Fibroblast of peridontal ligament (primary cell): ENCODE results near the gene SYNGR2.
A peak's percentile ranks its signal among the peaks of the same experiment; 100 is the strongest.
"Not testable (repeated sequence)": the region's sequence is repeated elsewhere in the genome, so short reads cannot be mapped to it uniquely, and the experiment has no call there.

Experiments
- DNase-seq: peaks from one replicate; pipeline ENCODE4 v3.0.0-alpha.2; 2010; ENCODE audit errors: extremely low read depth

SYNGR2 gene

DNA sequence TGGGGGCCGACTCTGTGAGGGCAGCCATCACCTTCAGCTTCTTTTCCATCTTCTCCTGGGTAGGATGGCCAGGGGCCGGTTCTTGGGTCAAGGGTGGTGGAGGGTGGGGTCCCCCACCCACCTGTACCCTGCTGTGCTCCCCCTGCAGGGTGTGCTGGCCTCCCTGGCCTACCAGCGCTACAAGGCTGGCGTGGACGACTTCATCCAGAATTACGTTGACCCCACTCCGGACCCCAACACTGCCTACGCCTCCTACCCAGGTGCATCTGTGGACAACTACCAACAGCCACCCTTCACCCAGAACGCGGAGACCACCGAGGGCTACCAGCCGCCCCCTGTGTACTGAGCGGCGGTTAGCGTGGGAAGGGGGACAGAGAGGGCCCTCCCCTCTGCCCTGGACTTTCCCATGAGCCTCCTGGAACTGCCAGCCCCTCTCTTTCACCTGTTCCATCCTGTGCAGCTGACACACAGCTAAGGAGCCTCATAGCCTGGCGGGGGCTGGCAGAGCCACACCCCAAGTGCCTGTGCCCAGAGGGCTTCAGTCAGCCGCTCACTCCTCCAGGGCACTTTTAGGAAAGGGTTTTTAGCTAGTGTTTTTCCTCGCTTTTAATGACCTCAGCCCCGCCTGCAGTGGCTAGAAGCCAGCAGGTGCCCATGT is 3.3 kb downstream of the SYNGR2 start:
- DNase-seq, result not testable (repeated sequence)

GRCh38 chr17:78172249-78173051 is 4.1 kb downstream of the SYNGR2 start:
- DNase-seq, result no peak

DNA sequence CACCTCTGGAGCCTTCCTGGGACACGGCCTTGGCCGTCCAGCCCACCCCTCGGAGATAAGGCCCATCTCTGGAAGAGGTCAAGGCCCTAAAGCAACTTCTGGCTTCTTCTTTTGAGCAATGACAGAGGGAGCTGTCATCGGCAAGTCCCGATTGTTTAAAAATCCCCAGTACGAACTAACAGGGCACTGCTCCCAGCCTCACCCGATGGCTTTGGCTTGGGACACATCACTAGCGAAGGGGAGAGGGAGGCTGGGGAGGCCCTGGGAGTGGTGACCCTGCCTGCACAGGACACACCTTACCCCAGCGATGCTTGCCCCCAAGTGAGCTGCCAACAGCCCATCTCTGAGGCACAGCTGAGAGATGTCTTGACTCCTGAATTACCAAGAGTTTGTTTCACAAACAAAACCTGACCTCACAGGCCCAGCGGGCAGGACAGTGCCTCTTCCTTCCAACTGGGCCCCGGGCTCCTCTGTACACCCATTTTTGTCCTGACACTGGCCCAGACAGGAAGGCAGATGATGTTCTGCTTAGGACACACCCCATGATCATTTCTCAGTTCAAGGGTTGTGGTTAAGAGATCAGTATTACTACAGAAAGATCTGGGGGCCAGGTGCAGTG is 4.8 kb downstream of the SYNGR2 start:
- DNase-seq, result no peak

GRCh38 chr17:78174346-78174869 is 6.0 kb downstream of the SYNGR2 start:
- DNase-seq, result no peak

- DNase-seq, result no peak
Measured at GRCh38 chr17:78174870-78175642, 6.7 kb downstream of the SYNGR2 start.

GRCh38 chr17:78175643-78175981 is 7.2 kb downstream of the SYNGR2 start:
- no peak for DNase-seq

GRCh38 chr17:78176548-78177025 is 8.2 kb downstream of the SYNGR2 start:
- DNase-seq, result no peak

GRCh38 chr17:78179372-78179771 is 11.0 kb downstream of the SYNGR2 start:
- DNase-seq, result peak; percentile 35

- DNase-seq, result peak; percentile 26
Measured at GRCh38 chr17:78180083-78180482, 11.7 kb downstream of the SYNGR2 start.

DNA sequence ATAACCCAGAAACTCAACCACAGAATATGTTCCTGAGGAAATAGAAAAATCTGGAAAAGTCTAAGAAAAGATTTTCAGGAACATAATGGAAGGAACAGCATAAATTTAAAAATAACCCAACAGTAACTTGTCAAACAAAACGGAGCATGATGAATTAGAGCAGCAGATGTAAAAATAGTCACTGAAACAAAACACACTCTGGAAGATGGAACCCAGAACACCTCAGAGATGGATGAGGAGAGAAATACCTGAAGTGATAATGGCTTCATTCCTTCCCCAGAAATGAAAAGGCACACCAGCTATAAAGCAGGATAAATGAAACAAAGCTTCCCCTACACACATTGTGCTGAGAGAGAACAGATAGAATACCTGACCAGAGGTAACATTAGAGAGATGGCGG is 12.1 kb downstream of the SYNGR2 start:
- no peak for DNase-seq

DNA sequence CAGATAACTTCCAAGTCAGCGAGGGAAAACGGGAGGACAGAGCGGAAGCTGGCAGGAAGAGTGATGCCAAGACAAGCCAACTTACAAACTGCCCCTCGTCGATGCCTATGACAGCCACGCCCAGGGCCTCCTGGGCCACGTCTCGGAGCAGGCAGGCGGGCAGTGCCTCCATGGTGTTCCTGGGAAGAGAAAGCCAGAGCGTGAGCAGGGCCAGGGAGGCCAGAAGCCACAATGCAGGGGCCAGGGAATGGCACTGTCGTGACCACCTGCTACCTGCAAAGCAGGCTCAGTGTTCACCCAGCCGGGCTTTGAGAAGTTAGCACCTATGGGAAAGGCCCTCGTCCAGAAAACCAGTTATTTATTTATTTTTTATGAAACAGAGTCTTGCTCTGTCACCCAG is 14.1 kb downstream of the SYNGR2 start:
- DNase-seq, result no peak

DNA sequence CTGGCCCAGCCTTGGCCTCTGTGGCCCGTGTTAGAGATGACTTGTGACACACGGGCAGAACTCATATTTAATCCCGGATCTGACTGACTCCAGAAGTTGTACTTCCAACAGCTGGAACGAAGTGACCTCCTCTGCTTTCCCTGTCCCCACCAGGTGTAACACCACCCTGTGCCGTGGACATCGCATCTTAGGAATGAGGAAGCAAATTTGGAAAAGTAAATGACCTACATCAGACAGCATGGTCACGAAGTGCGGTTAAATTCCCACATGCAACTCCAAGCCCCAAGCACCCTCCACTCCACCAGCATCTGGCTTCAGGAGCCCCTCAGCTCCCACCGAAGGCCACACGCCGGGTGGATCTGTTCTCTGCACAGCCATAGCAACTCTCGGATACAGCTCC is 15.5 kb downstream of the SYNGR2 start:
- DNase-seq, result no peak

DNA sequence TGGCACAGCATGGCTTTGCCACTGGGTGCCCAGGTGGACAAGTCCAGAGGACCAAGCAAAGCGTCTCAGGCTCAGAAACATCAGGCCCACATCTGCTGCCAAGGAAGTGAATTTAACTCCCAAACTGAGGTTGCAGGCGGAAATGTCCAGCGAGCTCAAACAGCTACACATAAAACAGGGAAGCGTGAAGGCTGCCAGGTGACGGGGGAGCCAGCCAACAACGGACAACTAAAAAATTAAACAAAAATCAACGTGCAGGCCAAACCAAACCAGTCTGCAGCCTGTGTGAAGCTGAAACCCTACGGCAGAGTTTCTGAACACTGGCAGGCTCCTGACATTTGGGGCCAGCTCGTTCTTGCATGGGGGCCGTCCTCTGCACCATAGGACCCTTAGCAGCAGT is 16.0 kb downstream of the SYNGR2 start:
- no peak for DNase-seq

- DNase-seq, result no peak
Measured at GRCh38 chr17:78184868-78185267, 16.5 kb downstream of the SYNGR2 start.

DNA sequence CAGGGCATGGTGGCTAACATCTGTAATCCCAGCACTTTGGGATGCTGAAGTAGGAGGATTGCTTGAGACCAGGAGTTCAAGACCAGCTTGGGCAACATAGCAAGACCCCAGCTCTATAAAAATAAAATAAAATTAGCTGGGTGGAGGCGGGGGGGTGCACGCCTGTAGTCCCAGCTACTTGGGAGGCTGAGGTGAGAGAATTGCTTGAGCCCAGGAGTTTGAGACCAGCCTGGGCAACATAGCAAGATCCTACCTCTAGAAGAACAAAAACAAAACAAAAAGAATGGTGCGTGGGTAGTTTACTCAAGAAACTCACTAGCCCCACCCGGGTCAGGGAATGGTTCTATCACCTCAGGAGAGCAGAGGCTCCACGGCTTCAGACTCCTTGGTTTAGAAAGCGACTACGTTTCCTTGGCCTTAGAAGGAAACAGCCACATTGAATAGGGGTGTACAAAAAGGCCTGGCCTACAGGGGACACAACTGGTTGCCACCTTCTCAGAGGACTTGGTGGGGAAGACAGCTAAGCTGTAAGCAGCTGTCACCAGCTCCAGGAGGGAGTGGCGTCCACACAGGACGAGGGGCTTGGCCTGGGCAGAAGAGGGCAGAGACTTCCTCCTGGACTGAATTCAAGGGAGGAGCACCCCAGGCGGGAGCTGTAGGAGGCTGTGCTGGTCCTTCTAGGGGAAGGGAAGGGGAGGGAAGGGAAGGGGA is 17.8 kb downstream of the SYNGR2 start:
- DNase-seq, result no peak

DNA sequence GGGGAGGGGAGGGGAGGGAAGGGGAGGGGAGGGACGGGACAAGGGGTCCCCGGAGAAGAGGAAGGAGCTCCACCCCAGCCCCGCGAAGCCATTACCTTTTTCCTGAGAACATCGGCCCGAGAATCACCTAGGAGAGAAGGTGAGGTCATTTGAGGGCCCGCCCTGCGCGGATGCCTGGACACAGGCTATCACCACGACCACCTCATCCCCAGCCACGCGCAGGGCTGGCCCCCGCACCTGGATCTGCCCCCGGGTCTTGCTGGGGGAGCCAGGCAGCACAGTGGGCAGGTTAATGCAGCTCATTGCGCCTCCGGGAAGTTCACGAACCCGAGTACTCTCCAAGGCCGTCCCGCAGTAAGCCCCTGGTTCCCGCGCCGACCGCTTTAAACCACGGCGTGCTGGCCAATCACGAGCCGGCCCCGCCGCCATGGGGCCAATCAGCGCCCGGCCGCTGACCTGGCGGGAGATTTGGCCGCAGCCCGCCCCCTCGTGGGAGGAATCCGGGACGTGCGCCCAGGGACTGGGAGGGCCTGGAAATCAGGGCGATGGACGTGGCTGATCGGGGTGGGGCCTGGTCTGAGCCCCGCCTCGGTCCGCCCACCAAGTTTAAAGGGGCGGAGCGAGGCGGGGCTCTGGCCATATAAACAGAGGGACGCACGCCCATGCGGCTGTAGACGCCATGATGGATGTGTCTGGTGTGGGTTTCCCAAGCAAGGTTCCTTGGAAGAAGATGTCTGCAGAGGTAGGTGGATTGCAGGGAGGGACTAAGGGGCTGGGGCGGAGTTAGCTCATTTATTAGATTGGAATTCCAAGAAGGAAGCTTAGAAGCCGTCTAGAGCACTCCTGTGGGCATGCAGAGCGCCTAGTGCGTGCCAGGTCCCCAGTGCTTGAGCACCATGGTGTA is 18.6 kb downstream of the SYNGR2 start, which contains the start of the genes AFMID and TK1:
Gene AFMID (plus strand): TSS at position 671 of the 904 bp plus-strand sequence. CDS start 9 bp downstream, at position 680.
Gene TK1 (minus strand): TSS at position 361 of the 904 bp plus-strand sequence. CDS start 58 bp downstream, at position 303.
- peak; percentile 95 for DNase-seq

DNA sequence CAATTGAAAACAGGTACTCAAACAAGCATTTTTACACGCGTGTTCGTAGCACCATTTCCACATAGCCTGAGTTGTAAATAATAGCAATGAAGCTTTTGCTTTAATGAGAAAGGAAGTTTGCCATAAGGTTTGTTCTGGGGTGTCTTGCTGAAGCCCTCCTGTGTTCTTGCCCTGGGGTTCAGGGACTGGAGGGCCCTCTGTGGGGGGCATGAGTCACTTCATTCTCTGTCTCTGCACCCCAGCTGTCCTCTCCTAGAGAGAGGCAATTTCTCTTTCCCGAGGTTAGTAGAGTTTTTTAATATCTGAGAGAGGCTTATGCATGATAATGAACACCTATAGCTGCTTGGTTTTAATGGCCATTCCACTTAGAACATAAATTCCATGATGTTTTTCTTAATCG is 28.3 kb downstream of the SYNGR2 start:
- no peak for DNase-seq

- DNase-seq, result no peak
Measured at GRCh38 chr17:78197147-78197832, 28.9 kb downstream of the SYNGR2 start.

- no peak for DNase-seq
Measured at GRCh38 chr17:78200451-78200850, 32.1 kb downstream of the SYNGR2 start.
